Cardiac septum (tissue), 1 donor: Measurements from ENCODE around the gene OR13C2. TPM values are rescaled to one million over a fixed set of nuclear protein-coding genes. Genes with fewer than 3 reads are reported as not detected.

Experiments used
- DNase-seq: peaks from one replicate; pipeline ENCODE4 v3.0.0-alpha.2; 2020; ENCODE audit warnings: low spot score
- intact Hi-C: fragments of 100-400 bp; cut with DNase I; formaldehyde crosslinking; loops from one replicate; pipeline ENCODE4 v1.14.0; 2022
- total RNA-seq: library from RNA; stranded (reverse); fragmentation: NEBNext Ultra II Directional; extraction: Animal tissue kit (Norgen Biotek cat#: 25700); gene quantifications from one replicate; pipeline ENCODE4 v1.2.1, GENCODE V29; 2021
- donor health status: DM: no; HTN: no; CAD: no.

OR13C2 gene
- total RNA-seq, 1 donor from 2014 or later: not detected

GRCh38 chr9:104556830-104557634 is 48.4 kb downstream of the OR13C2 start:
- intact Hi-C loops: no loop called here
- DNase-seq: no peak

GRCh38 chr9:104555521-104555920 is 49.9 kb downstream of the OR13C2 start:
- intact Hi-C loops: no loop called here
- no peak for DNase-seq

Other genes starting within 250 kb of the OR13C2 start
- not detected for gene OR13F1, start 101.4 kb downstream of the OR13C2 start, total RNA-seq
- not detected for gene OR13C4, start 78.4 kb downstream of the OR13C2 start, total RNA-seq
- gene OR13C3, start 68.8 kb downstream of the OR13C2 start, total RNA-seq: not detected
- gene OR13C8, start 36.5 kb downstream of the OR13C2 start, total RNA-seq: not detected
- gene OR13C5, start 6.2 kb downstream of the OR13C2 start, total RNA-seq: not detected
- gene OR13C9, start 12.6 kb upstream of the OR13C2 start, total RNA-seq: not detected
- not detected for gene OR13D1, start 88.9 kb upstream of the OR13C2 start, total RNA-seq
- gene NIPSNAP3A, start 142.1 kb upstream of the OR13C2 start, total RNA-seq: 27.1 TPM
- 16.8 TPM for gene NIPSNAP3B, start 158.5 kb upstream of the OR13C2 start, total RNA-seq